GM23338 (cell line): Measurements from ENCODE around the gene PRPS2. TPM values are rescaled to one million over a fixed set of nuclear protein-coding genes. Genes with fewer than 3 reads are reported as not detected.

Source experiments
- ATAC-seq: fragments of 200-7000 bp; cut with Tn5 transposase; 3 replicates; pipeline ENCODE4 v1.9.1; 2020
- DNase-seq: peaks from one replicate; pipeline ENCODE4 v3.0.0-alpha.2; 2015; ENCODE audit warnings: low spot score
- H2AFZ ChIP-seq: fragments of 200-600 bp; sonication (generic); 2 replicates; pipeline ENCODE4 v1.8.0; 2016; ENCODE audit warnings: antibody characterized with exemption, mild to moderate bottlenecking, moderate library complexity
- H3F3A ChIP-seq: fragments of 200-600 bp; sonication (generic); replicated peaks from 2 replicates; pipeline ENCODE4 v1.8.0; 2017; ENCODE audit warnings: antibody characterized with exemption, mixed run types, low read depth
- H3K27ac ChIP-seq: fragments of 200-600 bp; sonication (generic); 2 replicates; pipeline ENCODE4 v1.6.1; 2016; ENCODE audit warnings: low read depth
- H3K27me3 ChIP-seq: fragments of 200-600 bp; sonication (generic); 2 replicates; pipeline ENCODE4 v1.8.0; 2016; ENCODE audit warnings: mild to moderate bottlenecking, mixed run types, moderate library complexity; ENCODE audit not compliant: insufficient read depth
- H3K36me3 ChIP-seq: fragments of 200-600 bp; sonication (generic); 2 replicates; pipeline ENCODE4 v1.8.0; 2016; ENCODE audit warnings: mild to moderate bottlenecking; ENCODE audit not compliant: insufficient read depth
- H3K4me1 ChIP-seq: fragments of 200-600 bp; sonication (generic); 2 replicates; pipeline ENCODE4 v1.8.0; 2016; ENCODE audit warnings: mild to moderate bottlenecking, moderate library complexity; ENCODE audit not compliant: insufficient read depth
- H3K4me2 ChIP-seq: fragments of 200-600 bp; sonication (generic); 2 replicates; pipeline ENCODE4 v1.7.1; 2017; ENCODE audit warnings: mixed run types
- H3K4me3 ChIP-seq: fragments of 200-600 bp; sonication (generic); 2 replicates; pipeline ENCODE4 v1.6.1; 2016; ENCODE audit warnings: mixed run types
- H3K79me2 ChIP-seq: fragments of 200-600 bp; sonication (generic); replicated peaks from 2 replicates; pipeline ENCODE4 v1.8.0; 2017; ENCODE audit warnings: mild to moderate bottlenecking; ENCODE audit not compliant: insufficient read depth
- H3K9me2 ChIP-seq: fragments of 200-600 bp; sonication (generic); 2 replicates; pipeline ENCODE4 v1.8.0; 2017; ENCODE audit not compliant: insufficient read depth
- H4K20me1 ChIP-seq: fragments of 200-600 bp; sonication (generic); replicated peaks from 2 replicates; pipeline ENCODE4 v1.8.0; 2017; ENCODE audit warnings: mild to moderate bottlenecking; ENCODE audit not compliant: insufficient read depth
- H3K27ac Mint-ChIP-seq: 2 replicates; pipeline ENCODE4 v1.8.0; 2020; ENCODE audit warnings: inconsistent platforms, mild to moderate bottlenecking, moderate library complexity, mixed read lengths
- H3K27me3 Mint-ChIP-seq: 3 replicates; pipeline ENCODE4 v1.8.0; 2022; ENCODE audit warnings: low read depth, mild to moderate bottlenecking, moderate library complexity, mixed read lengths, inconsistent platforms; ENCODE audit not compliant: insufficient read depth, poor library complexity
- H3K36me3 Mint-ChIP-seq: 3 replicates; pipeline ENCODE4 v1.8.0; 2021; ENCODE audit warnings: low read depth, mild to moderate bottlenecking, inconsistent platforms, moderate library complexity, mixed read lengths
- H3K4me1 Mint-ChIP-seq: 3 replicates; pipeline ENCODE4 v1.8.0; 2020; ENCODE audit warnings: mild to moderate bottlenecking, inconsistent platforms, mixed read lengths
- H3K4me3 Mint-ChIP-seq: 3 replicates; pipeline ENCODE4 v1.8.0; 2021; ENCODE audit warnings: moderate library complexity, mild to moderate bottlenecking, inconsistent platforms, mixed read lengths
- H3K9me3 Mint-ChIP-seq: 3 replicates; pipeline ENCODE4 v1.8.0; 2020; ENCODE audit warnings: moderate library complexity, mild to moderate bottlenecking, inconsistent platforms, mixed read lengths
- CREB1 ChIP-seq: fragments of 250-450 bp; sonication (Bioruptor Pico); IDR thresholded peaks from 2 replicates; pipeline ENCODE4 v1.5.0; 2020; ENCODE audit warnings: low read depth, mild to moderate bottlenecking, moderate library complexity
- CTCF ChIP-seq, 2 experiments: fragments of 200-600 bp in 1 of 2; sonication (generic) in 1 of 2; conservative IDR thresholded peaks; 2 replicates each; pipeline versions ENCODE4 v1.5.1 to v1.6.1; 2016 to 2017; ENCODE audit warnings: antibody characterized with exemption in 2 of 2, low read depth in 2 of 2, mild to moderate bottlenecking in 2 of 2, moderate library complexity in 1 of 2
- ETS1 ChIP-seq: IDR thresholded peaks from 2 replicates; pipeline ENCODE4 v1.6.1; 2016; ENCODE audit warnings: antibody characterized with exemption
- EZH2phosphoT487 ChIP-seq: fragments of 200-600 bp; sonication (generic); IDR thresholded peaks from one replicate; pipeline ENCODE4 v1.8.1; 2018; ENCODE audit warnings: antibody characterized with exemption; ENCODE audit not compliant: unreplicated experiment
- JUNB ChIP-seq: IDR thresholded peaks from one replicate; pipeline ENCODE4 v1.6.1; 2016; ENCODE audit warnings: antibody characterized with exemption; ENCODE audit not compliant: unreplicated experiment
- NANOG ChIP-seq: IDR thresholded peaks from 2 replicates; pipeline ENCODE4 v1.6.1; 2016; ENCODE audit warnings: antibody characterized with exemption, borderline replicate concordance
- REST ChIP-seq: IDR thresholded peaks from one replicate; pipeline ENCODE4 v1.6.1; 2018; ENCODE audit warnings: antibody characterized with exemption; ENCODE audit not compliant: unreplicated experiment
- STAT1 ChIP-seq: IDR thresholded peaks from one replicate; pipeline ENCODE4 v1.6.1; 2016; ENCODE audit warnings: antibody characterized with exemption; ENCODE audit not compliant: unreplicated experiment
- ZNF331 ChIP-seq: fragments of 250-450 bp; sonication (Bioruptor Pico); IDR thresholded peaks from 2 replicates; pipeline ENCODE4 v1.5.0; 2020; ENCODE audit warnings: low read depth, mild to moderate bottlenecking, moderate library complexity
- ZNF462 ChIP-seq: fragments of 250-450 bp; sonication (Bioruptor Pico); IDR thresholded peaks from 2 replicates; pipeline ENCODE4 v1.5.0; 2020; ENCODE audit warnings: mild to moderate bottlenecking, moderate library complexity
- polyA plus RNA-seq: library from polyadenylated mRNA; unstranded; fragments of >200 nt; fragmentation: Nextera tagmentation; extraction: Ambion mirVana; gene quantifications from 2 replicates; pipeline ENCODE4 v1.2.1, GENCODE V29; 2016
- total RNA-seq: library from RNA; depleted of rRNA; stranded (reverse); fragments of >200 nt; shearing (Covaris generic); gene quantifications from 2 replicates; pipeline ENCODE4 v1.2.3, GENCODE V29; 2014

The PRPS2 gene
- total and polyA plus RNA-seq, 2 experiments from 2014 or later = 46.4 to 49.3 TPM

GRCh38 chrX:12741416-12741815 is 49.8 kb upstream of the PRPS2 start (continued):
- TF ChIP-seq JUNB (no peak), EZH2phosphoT487 (no peak), CREB1 (no peak), STAT1 (no peak), ETS1 (no peak), CTCF (conservative IDR thresholded peaks at IDR 0.05; ENCODE audit: low read depth in 2 of 2) (no peak)

GRCh38 chrX:12747433-12747832 is 43.8 kb upstream of the PRPS2 start:
- no peaks in the 10 kb centered on the region for H3K27me3 Mint-ChIP-seq
- DNase-seq (no peak), ATAC-seq (no peak)
- H3K79me2 ChIP-seq = no peaks in the 10 kb centered on the region
- H3K4me3 Mint-ChIP-seq = no peak overlapping the region
- H3K36me3 Mint-ChIP-seq = no peaks in the 10 kb centered on the region
- no peaks in the 10 kb centered on the region for H4K20me1 ChIP-seq
- H3K4me1 Mint-ChIP-seq = peaks cover 15% of the 10 kb centered on the region; the same call in 2 of the 3 replicates
- no peak overlapping the region for H3K27ac ChIP-seq
- no peak overlapping the region for H3K4me3 ChIP-seq
- no peaks in the 10 kb centered on the region; the same call in 2 of the 3 replicates for H3K9me3 Mint-ChIP-seq
- no peak overlapping the region for H2AFZ ChIP-seq
- no peaks in the 10 kb centered on the region for H3F3A ChIP-seq
- H3K4me2 ChIP-seq = no peak overlapping the region
- H3K9me2 ChIP-seq = no peaks in the 10 kb centered on the region
- H3K27ac Mint-ChIP-seq = no peak overlapping the region
- no peaks in the 10 kb centered on the region for H3K4me1 ChIP-seq
- H3K36me3 ChIP-seq = no peaks in the 10 kb centered on the region
- H3K27me3 ChIP-seq = no peaks in the 10 kb centered on the region
- TF ChIP-seq JUNB (no peak), ZNF462 (CRISPR knock-in tag) (no peak), NANOG (no peak), CTCF (conservative IDR thresholded peaks at IDR 0.05; ENCODE audit: low read depth in 2 of 2) (no peak), STAT1 (no peak), REST (no peak), CREB1 (no peak), ZNF331 (no peak)
